ELR (cell line): ENCODE measurements around the gene ENC1.
"Not testable (repeated sequence)": the region's sequence is repeated elsewhere in the genome, so short reads cannot be mapped to it uniquely, and the experiment has no call there.

ENCODE experiments used
- DNase-seq: peaks from one replicate; pipeline ENCODE4 v3.0.0-alpha.2; 2015; ENCODE audit warnings: low read depth

The ENC1 gene

GRCh38 chr5:74640450-74640953, at the start of gene ENC1:
ENC1 (minus strand) TSS chr5:74640728; CDS start chr5:74636485, 4,243 bp downstream.
- DNase-seq = peak; percentile 91

- DNase-seq = peak; percentile 73
These were observed 46.6 kb upstream of the ENC1 start for GRCh38 chr5:74686962-74687751.

- peak; percentile 62 for DNase-seq
These were observed 45.6 kb upstream of the ENC1 start for GRCh38 chr5:74685979-74686631.

GRCh38 chr5:74684900-74685851, 44.6 kb upstream of the ENC1 start, which contains the start of gene HEXB:
HEXB (plus strand) TSS chr5:74685233; CDS start chr5:74685261, 28 bp downstream.
- peak; percentile 96 for DNase-seq

- peak; percentile 63 for DNase-seq
These were observed 39.4 kb upstream of the ENC1 start for GRCh38 chr5:74679966-74680365.

- DNase-seq = not testable (repeated sequence)
These were observed 38.8 kb upstream of the ENC1 start for GRCh38 chr5:74679300-74679699.

GRCh38 chr5:74678123-74678522, 37.6 kb upstream of the ENC1 start:
- DNase-seq = not testable (repeated sequence)

- not testable (repeated sequence) for DNase-seq
These were observed 35.9 kb upstream of the ENC1 start for GRCh38 chr5:74676466-74676865.

GRCh38 chr5:74673011-74673790, 32.7 kb upstream of the ENC1 start:
- peak; percentile 72 for DNase-seq

- no peak for DNase-seq
These were observed 31.8 kb upstream of the ENC1 start for GRCh38 chr5:74672215-74672877.

- no peak for DNase-seq
These were observed 30.0 kb upstream of the ENC1 start for GRCh38 chr5:74670396-74671038.

- DNase-seq = no peak
These were observed 29.3 kb upstream of the ENC1 start for GRCh38 chr5:74669821-74670220.

- DNase-seq = peak; percentile 42
These were observed 26.9 kb upstream of the ENC1 start for GRCh38 chr5:74667396-74667795.

GRCh38 chr5:74665816-74666215, 25.3 kb upstream of the ENC1 start:
- no peak for DNase-seq

- DNase-seq = no peak
These were observed 24.7 kb upstream of the ENC1 start for GRCh38 chr5:74665273-74665672.

GRCh38 chr5:74664551-74664950, 24.0 kb upstream of the ENC1 start:
- no peak for DNase-seq

GRCh38 chr5:74660873-74661272, 20.3 kb upstream of the ENC1 start:
- no peak for DNase-seq

GRCh38 chr5:74660140-74660539, 19.6 kb upstream of the ENC1 start:
- DNase-seq = peak; percentile 59

- DNase-seq = no peak
These were observed 18.6 kb upstream of the ENC1 start for GRCh38 chr5:74659172-74659571.

- DNase-seq = no peak
These were observed 16.6 kb upstream of the ENC1 start for GRCh38 chr5:74657165-74657564.
